Measurements from ENCODE around the gene PTAR1.

DNA sequence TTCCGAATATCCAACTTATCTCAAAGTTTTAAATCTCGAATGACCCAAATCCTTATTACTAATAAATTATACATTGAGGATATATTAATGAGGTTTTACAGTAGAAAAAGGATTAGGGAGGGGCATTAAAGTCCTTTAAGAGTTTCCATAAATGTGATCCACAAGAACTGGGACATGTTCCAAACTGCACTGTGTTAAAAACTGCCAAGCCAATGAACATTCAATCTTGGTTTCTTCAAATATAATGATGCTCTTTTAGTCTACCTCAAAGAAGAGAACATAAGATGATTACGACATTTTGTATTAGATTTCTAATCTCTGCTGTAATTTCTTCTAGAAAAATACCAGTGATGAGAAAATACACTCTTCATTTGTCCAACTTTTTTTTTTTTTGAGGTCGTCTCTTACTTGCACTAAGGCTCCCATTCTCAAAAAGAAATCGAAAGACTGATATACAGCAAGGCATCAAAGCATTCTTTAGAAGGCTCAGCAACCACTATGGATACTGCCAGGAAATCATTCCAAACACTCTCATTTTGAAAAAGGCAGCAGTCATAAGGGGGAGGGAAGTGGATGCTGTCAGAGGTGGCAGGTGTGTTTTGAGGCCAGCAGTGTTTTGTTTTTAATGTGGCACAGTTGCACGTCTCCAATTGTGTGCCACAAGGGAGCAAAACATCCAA, 1.7 kb downstream of the PTAR1 start:
- no peak for TF ChIP-seq CTCF (IDR thresholded peaks at IDR 0.05)
- TF ChIP-seq POLR2A (IDR thresholded peaks at IDR 0.05), result no peak
